DOHH2 (cell line): Measurements from ENCODE around the gene MIEF2.

Source experiments
- H3F3A ChIP-seq: fragments of 200-600 bp; sonication (generic), shearing (Covaris generic); 2 replicates; pipeline ENCODE4 v1.6.0; 2016; ENCODE audit warnings: antibody characterized with exemption, mild to moderate bottlenecking; ENCODE audit not compliant: control insufficient read depth, insufficient read depth
- H3K27ac ChIP-seq: fragments of 200-600 bp; sonication (generic); 2 replicates; pipeline ENCODE4 v1.5.1; 2014; ENCODE audit warnings: low read depth, mild to moderate bottlenecking, low read length, moderate library complexity
- H3K27me3 ChIP-seq: fragments of 200-600 bp; sonication (generic); 2 replicates; pipeline ENCODE4 v1.6.1; 2014; ENCODE audit warnings: mild to moderate bottlenecking, low read length, mixed read lengths; ENCODE audit not compliant: control insufficient read depth
- H3K36me3 ChIP-seq: fragments of 200-600 bp; sonication (generic); 2 replicates; pipeline ENCODE4 v1.6.1; 2014; ENCODE audit warnings: mild to moderate bottlenecking, low read length, moderate library complexity, mixed read lengths; ENCODE audit not compliant: control insufficient read depth
- H3K4me1 ChIP-seq: fragments of 200-600 bp; sonication (generic); 2 replicates; pipeline ENCODE4 v1.6.1; 2014; ENCODE audit warnings: mild to moderate bottlenecking, low read length, mixed read lengths; ENCODE audit not compliant: control insufficient read depth
- H3K4me2 ChIP-seq: fragments of 200-600 bp; sonication (generic); 2 replicates; pipeline ENCODE4 v1.6.0; 2014; ENCODE audit warnings: mild to moderate bottlenecking, low read length, moderate library complexity
- H3K4me3 ChIP-seq: fragments of 200-600 bp; sonication (generic); 2 replicates; pipeline ENCODE4 v1.5.1; 2014; ENCODE audit warnings: mild to moderate bottlenecking, low read length, mixed read lengths
- H3K79me2 ChIP-seq: fragments of 200-600 bp; sonication (generic); 2 replicates; pipeline ENCODE4 v1.6.1; 2014; ENCODE audit warnings: mild to moderate bottlenecking, low read length, mixed read lengths; ENCODE audit not compliant: control insufficient read depth
- H3K9me2 ChIP-seq: fragments of 200-600 bp; sonication (generic); replicated peaks from 2 replicates; pipeline ENCODE4 v1.6.1; 2014; ENCODE audit warnings: mild to moderate bottlenecking, low read length, mixed read lengths; ENCODE audit not compliant: control insufficient read depth
- H3K9me3 ChIP-seq: fragments of 200-600 bp; sonication (generic); 2 replicates; pipeline ENCODE4 v1.6.1; 2014; ENCODE audit warnings: antibody characterized with exemption, low read length, mixed read lengths; ENCODE audit not compliant: control insufficient read depth, insufficient read depth
- H4K20me1 ChIP-seq: fragments of 200-600 bp; sonication (generic); 2 replicates; pipeline ENCODE4 v1.6.0; 2014; ENCODE audit warnings: low read depth, mild to moderate bottlenecking, antibody characterized with exemption, low read length, moderate library complexity; ENCODE audit not compliant: control insufficient read depth, insufficient read depth
- CTCF ChIP-seq: fragments of 200-600 bp; sonication (generic); IDR thresholded peaks from one replicate; pipeline ENCODE4 v1.5.1; 2014; ENCODE audit warnings: antibody characterized with exemption, mild to moderate bottlenecking, low read depth, low read length; ENCODE audit not compliant: poor library complexity, severe bottlenecking
- EZH2phosphoT487 ChIP-seq: fragments of 200-600 bp; sonication (generic); IDR thresholded peaks from 2 replicates; pipeline ENCODE4 v1.6.1; 2017; ENCODE audit warnings: borderline replicate concordance, mild to moderate bottlenecking, antibody characterized with exemption, low read length, moderate library complexity, mixed read lengths

Gene MIEF2

GRCh38 chr17:18280766-18281371, 20.4 kb downstream of the MIEF2 start:
- no peaks in the 10 kb centered on the region for H3K9me2 ChIP-seq
- no peaks in the 10 kb centered on the region for H3F3A ChIP-seq
- no peaks in the 10 kb centered on the region for H4K20me1 ChIP-seq
- H3K9me3 ChIP-seq: no peaks in the 10 kb centered on the region
- H3K27me3 ChIP-seq: no peaks in the 10 kb centered on the region
- peaks cover 81% of the 10 kb centered on the region for H3K36me3 ChIP-seq
- H3K79me2 ChIP-seq: no peaks in the 10 kb centered on the region
- H3K4me1 ChIP-seq: no peaks in the 10 kb centered on the region
- H3K27ac ChIP-seq: no peak overlapping the region
- TF ChIP-seq CTCF (no peak), EZH2phosphoT487 (no peak)
- H3K4me3 ChIP-seq: no peak overlapping the region
- H3K4me2 ChIP-seq: no peak overlapping the region

GRCh38 chr17:18281788-18282187, 21.3 kb downstream of the MIEF2 start:
- H3K4me1 ChIP-seq: no peaks in the 10 kb centered on the region
- H3K4me2 ChIP-seq: no peak overlapping the region
- no peaks in the 10 kb centered on the region for H3K9me2 ChIP-seq
- no peak for TF ChIP-seq EZH2phosphoT487
- TF ChIP-seq CTCF: no peak
- no peak overlapping the region for H3K4me3 ChIP-seq
- no peaks in the 10 kb centered on the region for H3K27me3 ChIP-seq
- H3K9me3 ChIP-seq: no peaks in the 10 kb centered on the region
- H3K36me3 ChIP-seq: peaks cover 77% of the 10 kb centered on the region
- no peaks in the 10 kb centered on the region for H3F3A ChIP-seq
- H3K27ac ChIP-seq: no peak overlapping the region
- no peaks in the 10 kb centered on the region for H4K20me1 ChIP-seq
- H3K79me2 ChIP-seq: no peaks in the 10 kb centered on the region

GRCh38 chr17:18285296-18285695, 24.8 kb downstream of the MIEF2 start:
- H3K79me2 ChIP-seq: no peaks in the 10 kb centered on the region
- H3K27ac ChIP-seq: no peak overlapping the region
- no peaks in the 10 kb centered on the region for H3K9me2 ChIP-seq
- H4K20me1 ChIP-seq: no peaks in the 10 kb centered on the region
- no peak for TF ChIP-seq EZH2phosphoT487
- TF ChIP-seq CTCF: no peak
- H3F3A ChIP-seq: no peaks in the 10 kb centered on the region
- H3K9me3 ChIP-seq: no peaks in the 10 kb centered on the region
- H3K27me3 ChIP-seq: no peaks in the 10 kb centered on the region
- no peaks in the 10 kb centered on the region for H3K4me1 ChIP-seq
- peaks cover 73% of the 10 kb centered on the region for H3K36me3 ChIP-seq
- no peak overlapping the region for H3K4me3 ChIP-seq
- no peak overlapping the region for H3K4me2 ChIP-seq
